22Rv1 (cell line): Measurements from ENCODE around the gene TENM4.

Source experiments
- ZFX ChIP-seq: fragments of 450-650 bp; IDR thresholded peaks from 2 replicates; pipeline ENCODE4 v1.6.1; 2017; ENCODE audit warnings: antibody characterized with exemption, borderline replicate concordance
- TF ChIP-seq, protein P1 (sequence below): fragments of 450-650 bp; IDR thresholded peaks from 2 replicates; pipeline ENCODE4 v1.5.1; 2017; ENCODE audit warnings: mild to moderate bottlenecking

DNA sequence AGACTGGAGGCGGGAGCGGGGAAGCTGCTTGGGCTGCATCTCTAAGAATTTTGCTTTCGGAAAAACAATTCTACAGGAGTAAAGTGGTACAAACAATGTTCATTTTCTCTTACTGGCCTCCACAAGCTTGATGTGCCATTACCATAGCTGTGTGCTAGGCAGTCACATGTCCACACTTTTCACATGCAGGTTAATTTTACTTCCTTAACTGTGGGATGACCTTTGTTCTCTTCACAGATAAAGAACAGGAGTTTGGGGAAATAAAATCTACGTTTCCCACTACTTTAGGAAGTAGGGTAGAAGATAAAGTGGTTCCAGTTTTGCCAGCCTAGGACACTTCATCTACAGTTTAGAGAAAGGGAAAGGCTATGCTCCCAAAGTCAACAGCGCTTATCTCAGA is 539.0 kb downstream of the TENM4 start:
- TF ChIP-seq, protein P1, sequence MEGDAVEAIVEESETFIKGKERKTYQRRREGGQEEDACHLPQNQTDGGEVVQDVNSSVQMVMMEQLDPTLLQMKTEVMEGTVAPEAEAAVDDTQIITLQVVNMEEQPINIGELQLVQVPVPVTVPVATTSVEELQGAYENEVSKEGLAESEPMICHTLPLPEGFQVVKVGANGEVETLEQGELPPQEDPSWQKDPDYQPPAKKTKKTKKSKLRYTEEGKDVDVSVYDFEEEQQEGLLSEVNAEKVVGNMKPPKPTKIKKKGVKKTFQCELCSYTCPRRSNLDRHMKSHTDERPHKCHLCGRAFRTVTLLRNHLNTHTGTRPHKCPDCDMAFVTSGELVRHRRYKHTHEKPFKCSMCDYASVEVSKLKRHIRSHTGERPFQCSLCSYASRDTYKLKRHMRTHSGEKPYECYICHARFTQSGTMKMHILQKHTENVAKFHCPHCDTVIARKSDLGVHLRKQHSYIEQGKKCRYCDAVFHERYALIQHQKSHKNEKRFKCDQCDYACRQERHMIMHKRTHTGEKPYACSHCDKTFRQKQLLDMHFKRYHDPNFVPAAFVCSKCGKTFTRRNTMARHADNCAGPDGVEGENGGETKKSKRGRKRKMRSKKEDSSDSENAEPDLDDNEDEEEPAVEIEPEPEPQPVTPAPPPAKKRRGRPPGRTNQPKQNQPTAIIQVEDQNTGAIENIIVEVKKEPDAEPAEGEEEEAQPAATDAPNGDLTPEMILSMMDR, result no peak
- TF ChIP-seq ZFX, result no peak
